ENCODE measurements around the gene C18orf63. TPM values are rescaled to one million over a fixed set of nuclear protein-coding genes. Genes with fewer than 3 reads are reported as not detected.

Gene C18orf63
- polyA plus RNA-seq, 2 donors, result not detected

GRCh38 chr18:74395006-74395405 lies 79.4 kb downstream of the C18orf63 start:
- Histone ChIP-seq H3K4me3 (ENCODE audit: low read depth in 1 of 2, low read length in 2 of 2) (no peak overlapping the region), H3K27me3 (ENCODE audit: control insufficient read depth in 1 of 2, insufficient read depth in 2 of 2, low read length in 2 of 2) (no peaks in the 10 kb centered on the region), H3K36me3 (ENCODE audit: control insufficient read depth in 2 of 2, insufficient read depth in 2 of 2, low read length in 1 of 2) (no peaks in the 10 kb centered on the region), H3K4me1 (ENCODE audit: control insufficient read depth in 2 of 2, insufficient read depth in 2 of 2, low read length in 1 of 2) (peaks cover 0 to 2% of the 10 kb centered on the region in 2 donors), H3K9me3 (ENCODE audit: control insufficient read depth in 2 of 2, insufficient read depth in 1 of 2, low read depth in 1 of 2, low read length in 1 of 2) (no peaks in the 10 kb centered on the region), H3K27ac (ENCODE audit: low read depth in 2 of 2, low read length in 1 of 2) (no peak overlapping the region)
- 87 to 93% methylated on average over 7 of the region's 7 CpGs for WGBS, 2 donors

GRCh38 chr18:74395648-74396154 lies 80.1 kb downstream of the C18orf63 start:
- no peak overlapping the region for H3K27ac ChIP-seq (ENCODE audit: low read depth in 2 of 2, low read length in 1 of 2)
- no peaks in the 10 kb centered on the region for H3K36me3 ChIP-seq (ENCODE audit: control insufficient read depth in 2 of 2, insufficient read depth in 2 of 2, low read length in 1 of 2)
- no peak overlapping the region for H3K4me3 ChIP-seq (ENCODE audit: low read depth in 1 of 2, low read length in 2 of 2)
- H3K27me3 ChIP-seq (ENCODE audit: control insufficient read depth in 1 of 2, insufficient read depth in 2 of 2, low read length in 2 of 2), result no peaks in the 10 kb centered on the region
- H3K9me3 ChIP-seq (ENCODE audit: control insufficient read depth in 2 of 2, insufficient read depth in 1 of 2, low read depth in 1 of 2, low read length in 1 of 2), result no peaks in the 10 kb centered on the region
- H3K4me1 ChIP-seq (ENCODE audit: control insufficient read depth in 2 of 2, insufficient read depth in 2 of 2, low read length in 1 of 2), result peaks cover 0 to 2% of the 10 kb centered on the region in 2 donors
- WGBS, 2 donors, result 80 to 85% methylated on average over 9 of the region's 9 CpGs

- WGBS, 2 donors, result 59 to 60% methylated on average over 16 of the region's 16 CpGs
- no peak overlapping the region for H3K27ac ChIP-seq (ENCODE audit: low read depth in 2 of 2, low read length in 1 of 2)
- no peaks in the 10 kb centered on the region for H3K9me3 ChIP-seq (ENCODE audit: control insufficient read depth in 2 of 2, insufficient read depth in 1 of 2, low read depth in 1 of 2, low read length in 1 of 2)
- H3K36me3 ChIP-seq (ENCODE audit: control insufficient read depth in 2 of 2, insufficient read depth in 2 of 2, low read length in 1 of 2), result no peaks in the 10 kb centered on the region
- peaks cover 0 to 2% of the 10 kb centered on the region in 2 donors for H3K4me1 ChIP-seq (ENCODE audit: control insufficient read depth in 2 of 2, insufficient read depth in 2 of 2, low read length in 1 of 2)
- H3K27me3 ChIP-seq (ENCODE audit: control insufficient read depth in 1 of 2, insufficient read depth in 2 of 2, low read length in 2 of 2), result no peaks in the 10 kb centered on the region
- H3K4me3 ChIP-seq (ENCODE audit: low read depth in 1 of 2, low read length in 2 of 2), result no peak overlapping the region
These were observed 80.8 kb downstream of the C18orf63 start for GRCh38 chr18:74396171-74397169.

GRCh38 chr18:74397572-74397971 lies 81.9 kb downstream of the C18orf63 start:
- no peaks in the 10 kb centered on the region for H3K36me3 ChIP-seq (ENCODE audit: control insufficient read depth in 2 of 2, insufficient read depth in 2 of 2, low read length in 1 of 2)
- 83 to 84% methylated on average over 7 of the region's 7 CpGs for WGBS, 2 donors
- no peak overlapping the region for H3K27ac ChIP-seq (ENCODE audit: low read depth in 2 of 2, low read length in 1 of 2)
- no peaks in the 10 kb centered on the region for H3K9me3 ChIP-seq (ENCODE audit: control insufficient read depth in 2 of 2, insufficient read depth in 1 of 2, low read depth in 1 of 2, low read length in 1 of 2)
- no peaks in the 10 kb centered on the region for H3K27me3 ChIP-seq (ENCODE audit: control insufficient read depth in 1 of 2, insufficient read depth in 2 of 2, low read length in 2 of 2)
- H3K4me1 ChIP-seq (ENCODE audit: control insufficient read depth in 2 of 2, insufficient read depth in 2 of 2, low read length in 1 of 2), result peaks cover 0 to 2% of the 10 kb centered on the region in 2 donors
- no peak overlapping the region for H3K4me3 ChIP-seq (ENCODE audit: low read depth in 1 of 2, low read length in 2 of 2)

GRCh38 chr18:74399091-74399887 lies 83.7 kb downstream of the C18orf63 start:
- Histone ChIP-seq H3K36me3 (ENCODE audit: control insufficient read depth in 2 of 2, insufficient read depth in 2 of 2, low read length in 1 of 2) (no peaks in the 10 kb centered on the region), H3K9me3 (ENCODE audit: control insufficient read depth in 2 of 2, insufficient read depth in 1 of 2, low read depth in 1 of 2, low read length in 1 of 2) (peaks cover 0 to 4% of the 10 kb centered on the region in 2 donors)
- WGBS, 2 donors, result 48 to 52% methylated on average over 14 of the region's 14 CpGs

GRCh38 chr18:74400813-74401212 lies 85.2 kb downstream of the C18orf63 start:
- 71 to 79% methylated on average over 4 of the region's 4 CpGs for WGBS, 2 donors

More at GRCh38 chr18:74399091-74399887, 83.7 kb downstream of the C18orf63 start:
- H3K27me3 ChIP-seq (ENCODE audit: control insufficient read depth in 1 of 2, insufficient read depth in 2 of 2, low read length in 2 of 2), result no peaks in the 10 kb centered on the region
- H3K4me1 ChIP-seq (ENCODE audit: control insufficient read depth in 2 of 2, insufficient read depth in 2 of 2, low read length in 1 of 2), result peaks cover 0 to 2% of the 10 kb centered on the region in 2 donors
- no peak overlapping the region for H3K27ac ChIP-seq (ENCODE audit: low read depth in 2 of 2, low read length in 1 of 2)
- no peak overlapping the region for H3K4me3 ChIP-seq (ENCODE audit: low read depth in 1 of 2, low read length in 2 of 2)

GRCh38 chr18:74402806-74403433 lies 87.3 kb downstream of the C18orf63 start:
- Histone ChIP-seq H3K27me3 (ENCODE audit: control insufficient read depth in 1 of 2, insufficient read depth in 2 of 2, low read length in 2 of 2) (no peaks in the 10 kb centered on the region), H3K4me1 (ENCODE audit: control insufficient read depth in 2 of 2, insufficient read depth in 2 of 2, low read length in 1 of 2) (no peaks in the 10 kb centered on the region), H3K4me3 (ENCODE audit: low read depth in 1 of 2, low read length in 2 of 2) (no peak overlapping the region), H3K27ac (ENCODE audit: low read depth in 2 of 2, low read length in 1 of 2) (no peak overlapping the region), H3K9me3 (ENCODE audit: control insufficient read depth in 2 of 2, insufficient read depth in 1 of 2, low read depth in 1 of 2, low read length in 1 of 2) (peaks cover 0 to 4% of the 10 kb centered on the region in 2 donors), H3K36me3 (ENCODE audit: control insufficient read depth in 2 of 2, insufficient read depth in 2 of 2, low read length in 1 of 2) (no peaks in the 10 kb centered on the region)
- 83 to 86% methylated on average over 9 of the region's 9 CpGs for WGBS, 2 donors

More at GRCh38 chr18:74400813-74401212, 85.2 kb downstream of the C18orf63 start:
- H3K36me3 ChIP-seq (ENCODE audit: control insufficient read depth in 2 of 2, insufficient read depth in 2 of 2, low read length in 1 of 2), result no peaks in the 10 kb centered on the region
- no peak overlapping the region for H3K27ac ChIP-seq (ENCODE audit: low read depth in 2 of 2, low read length in 1 of 2)
- peaks cover 0 to 2% of the 10 kb centered on the region in 2 donors for H3K4me1 ChIP-seq (ENCODE audit: control insufficient read depth in 2 of 2, insufficient read depth in 2 of 2, low read length in 1 of 2)
- peaks cover 0 to 4% of the 10 kb centered on the region in 2 donors for H3K9me3 ChIP-seq (ENCODE audit: control insufficient read depth in 2 of 2, insufficient read depth in 1 of 2, low read depth in 1 of 2, low read length in 1 of 2)
- H3K27me3 ChIP-seq (ENCODE audit: control insufficient read depth in 1 of 2, insufficient read depth in 2 of 2, low read length in 2 of 2), result no peaks in the 10 kb centered on the region
- H3K4me3 ChIP-seq (ENCODE audit: low read depth in 1 of 2, low read length in 2 of 2), result no peak overlapping the region

- H3K4me1 ChIP-seq (ENCODE audit: control insufficient read depth in 2 of 2, insufficient read depth in 2 of 2, low read length in 1 of 2), result no peaks in the 10 kb centered on the region
- H3K4me3 ChIP-seq (ENCODE audit: low read depth in 1 of 2, low read length in 2 of 2), result no peak overlapping the region
- H3K36me3 ChIP-seq (ENCODE audit: control insufficient read depth in 2 of 2, insufficient read depth in 2 of 2, low read length in 1 of 2), result no peaks in the 10 kb centered on the region
- H3K27ac ChIP-seq (ENCODE audit: low read depth in 2 of 2, low read length in 1 of 2), result no peak overlapping the region
- H3K9me3 ChIP-seq (ENCODE audit: control insufficient read depth in 2 of 2, insufficient read depth in 1 of 2, low read depth in 1 of 2, low read length in 1 of 2), result peaks cover 0 to 2% of the 10 kb centered on the region in 2 donors
- H3K27me3 ChIP-seq (ENCODE audit: control insufficient read depth in 1 of 2, insufficient read depth in 2 of 2, low read length in 2 of 2), result no peaks in the 10 kb centered on the region
- WGBS, 2 donors, result 25 to 27% methylated on average over 2 of the region's 2 CpGs
These were observed 92.2 kb downstream of the C18orf63 start for GRCh38 chr18:74407888-74408287.

All from esophagus (tissue), 2 donors.